Measurements from ENCODE around the gene OR52N4. TPM values are rescaled to one million over a fixed set of nuclear protein-coding genes. Genes with fewer than 3 reads are reported as not detected.
"Not testable (repeated sequence)": the region's sequence is repeated elsewhere in the genome, so short reads cannot be mapped to it uniquely, and the experiment has no call there.

Gene OR52N4
- total RNA-seq: under 1 TPM; 0.78 to 0.87 TPM
- polyA plus RNA-seq: 1 to 10 TPM in 1 of 2 donors, not detected in 1; 1.2 TPM
- long read RNA-seq, donor 1: 0 reads
- long read RNA-seq, donor 2: 0 reads

DNA sequence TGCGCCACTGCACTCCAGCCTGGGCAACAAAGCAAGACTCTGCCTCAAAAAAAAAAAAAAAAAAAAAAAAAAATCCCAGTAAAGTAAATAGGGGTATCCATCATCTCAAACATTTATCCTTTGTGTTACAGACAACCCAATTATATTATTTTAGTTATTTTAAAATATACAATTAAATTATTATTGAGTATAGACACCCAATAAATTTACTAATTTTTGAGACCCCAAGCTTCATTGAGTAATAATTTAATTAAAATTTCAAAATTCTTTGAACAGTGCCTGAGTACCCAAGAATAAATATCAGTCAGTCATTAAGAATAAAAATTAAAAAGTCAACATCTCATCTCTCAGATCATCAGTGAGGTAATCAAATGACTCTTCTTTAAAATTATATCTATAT is at the start of gene OR52N4:
OR52N4 (plus strand) TSS at position 301 of the 400 bp plus-strand sequence. CDS start 498 bp downstream, outside the sequence.
- intact Hi-C loops (cut with DNase I): no loop called here
- H3K4me1 ChIP-seq (ENCODE audit: control insufficient read depth in 1 of 2, insufficient read depth in 2 of 2, low read length in 2 of 2): no peaks in the 10 kb centered on the region
- no peaks in the 10 kb centered on the region for H3K27me3 ChIP-seq (ENCODE audit: control insufficient read depth in 1 of 2, insufficient read depth in 2 of 2, low read length in 1 of 2)
- no peak within 1 kb of the TSS for H3K27ac ChIP-seq (ENCODE audit: low read depth in 1 of 2, low read length in 2 of 2)
- H3K4me3 ChIP-seq (ENCODE audit: low read length in 2 of 2): no peak within 1 kb of the TSS
- ATAC-seq (ENCODE audit: low FRiP score) (no peak), DNase-seq (no peak)
- 93% methylated on average over 1 of the region's 1 CpG for WGBS, 2 donors
- no peaks in the 10 kb centered on the region for H3K36me3 ChIP-seq (ENCODE audit: control insufficient read depth in 1 of 2, insufficient read depth in 2 of 2, low read length in 1 of 2)
- no peaks in the 10 kb centered on the region for H3K9me3 ChIP-seq (ENCODE audit: control insufficient read depth, low read length)

DNA sequence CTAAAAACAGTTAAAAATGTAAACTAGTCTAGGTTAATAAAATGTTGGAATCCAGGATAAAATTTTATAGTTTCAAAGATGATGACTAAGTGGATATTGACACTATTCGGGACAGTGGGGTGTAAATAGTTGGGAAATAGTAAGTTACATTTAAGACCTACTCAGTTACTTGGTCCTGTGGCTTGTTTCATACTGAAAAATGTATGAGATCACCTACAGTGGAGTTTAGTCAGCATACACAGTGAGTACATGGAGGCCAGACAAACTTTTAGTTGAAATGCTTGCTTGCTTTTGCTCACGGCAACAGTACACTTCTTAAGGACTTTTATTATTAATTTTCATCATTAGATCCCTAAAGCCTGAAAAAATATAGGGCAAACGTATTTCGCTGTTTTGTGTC is 48.4 kb upstream of the OR52N4 start:
- ATAC-seq (ENCODE audit: low FRiP score) (no peak), DNase-seq (no peak)
- WGBS, 2 donors: 94 to 95% methylated on average over 4 of the region's 4 CpGs
- Histone ChIP-seq H3K4me3 (ENCODE audit: low read length in 2 of 2) (no peak overlapping the region), H3K27ac (ENCODE audit: low read depth in 1 of 2, low read length in 2 of 2) (no peak overlapping the region), H3K9me3 (ENCODE audit: control insufficient read depth, low read length) (no peaks in the 10 kb centered on the region), H3K4me1 (ENCODE audit: control insufficient read depth in 1 of 2, insufficient read depth in 2 of 2, low read length in 2 of 2) (no peaks in the 10 kb centered on the region), H3K36me3 (ENCODE audit: control insufficient read depth in 1 of 2, insufficient read depth in 2 of 2, low read length in 1 of 2) (peaks cover 2% of the 10 kb centered on the region in 2 donors), H3K27me3 (ENCODE audit: control insufficient read depth in 1 of 2, insufficient read depth in 2 of 2, low read length in 1 of 2) (no peaks in the 10 kb centered on the region)
- intact Hi-C loops (cut with DNase I): no loop called here

DNA sequence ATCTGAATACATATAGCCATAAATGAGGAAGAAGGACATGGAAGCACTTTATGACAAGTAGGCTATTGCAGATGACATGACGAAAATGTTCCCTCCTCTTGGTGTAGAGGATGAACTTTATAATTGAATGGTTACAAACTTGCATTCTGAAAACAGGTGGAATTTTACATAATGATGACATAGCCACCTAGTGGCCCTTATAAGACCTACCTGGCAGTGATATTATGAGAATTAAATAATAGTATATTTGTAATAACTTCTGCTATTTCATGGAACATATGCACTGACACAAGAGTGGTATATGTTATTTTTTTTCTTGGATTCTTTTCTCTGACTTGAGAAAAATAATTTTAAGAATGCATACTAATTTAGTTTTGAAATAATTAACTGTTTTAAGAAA is 41.5 kb upstream of the OR52N4 start:
- no peak overlapping the region for H3K27ac ChIP-seq (ENCODE audit: low read depth in 1 of 2, low read length in 2 of 2)
- no peaks in the 10 kb centered on the region for H3K4me1 ChIP-seq (ENCODE audit: control insufficient read depth in 1 of 2, insufficient read depth in 2 of 2, low read length in 2 of 2)
- DNase-seq (no peak), ATAC-seq (ENCODE audit: low FRiP score) (no peak)
- no peaks in the 10 kb centered on the region for H3K9me3 ChIP-seq (ENCODE audit: control insufficient read depth, low read length)
- H3K4me3 ChIP-seq (ENCODE audit: low read length in 2 of 2): no peak overlapping the region
- peaks cover 2% of the 10 kb centered on the region in 2 donors for H3K36me3 ChIP-seq (ENCODE audit: control insufficient read depth in 1 of 2, insufficient read depth in 2 of 2, low read length in 1 of 2)
- H3K27me3 ChIP-seq (ENCODE audit: control insufficient read depth in 1 of 2, insufficient read depth in 2 of 2, low read length in 1 of 2): no peaks in the 10 kb centered on the region
- WGBS, 2 donors: 81 to 83% methylated on average over 1 of the region's 1 CpG
- intact Hi-C loops (cut with DNase I): no loop called here

DNA sequence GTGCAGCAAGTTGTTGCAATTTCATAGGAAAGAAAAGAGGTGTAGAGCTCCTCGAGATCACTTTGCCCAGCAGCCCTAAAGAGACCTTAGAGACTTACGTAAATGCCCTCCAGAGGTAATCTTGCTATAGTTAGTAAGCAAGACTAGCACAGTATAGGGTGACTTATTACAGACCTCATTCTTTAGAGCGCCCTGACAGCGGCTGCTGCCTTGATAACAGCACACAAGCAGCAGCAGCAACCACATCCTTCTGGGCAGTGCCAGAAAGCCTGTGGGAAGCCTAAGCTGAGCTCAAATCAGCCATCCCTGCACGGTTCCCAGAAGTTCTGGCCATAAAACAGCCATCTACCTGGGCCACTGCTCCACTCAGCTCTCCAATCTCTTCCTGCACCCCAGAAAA is 40.3 kb upstream of the OR52N4 start:
- DNase-seq (no peak), ATAC-seq (ENCODE audit: low FRiP score) (no peak)
- intact Hi-C loops (cut with DNase I): no loop called here
- H3K27ac ChIP-seq (ENCODE audit: low read depth in 1 of 2, low read length in 2 of 2): no peak overlapping the region
- no peaks in the 10 kb centered on the region for H3K9me3 ChIP-seq (ENCODE audit: control insufficient read depth, low read length)
- WGBS, 2 donors: 46 to 52% methylated on average over 5 of the region's 5 CpGs
- H3K4me3 ChIP-seq (ENCODE audit: low read length in 2 of 2): no peak overlapping the region
- no peaks in the 10 kb centered on the region for H3K36me3 ChIP-seq (ENCODE audit: control insufficient read depth in 1 of 2, insufficient read depth in 2 of 2, low read length in 1 of 2)
- no peaks in the 10 kb centered on the region for H3K4me1 ChIP-seq (ENCODE audit: control insufficient read depth in 1 of 2, insufficient read depth in 2 of 2, low read length in 2 of 2)
- H3K27me3 ChIP-seq (ENCODE audit: control insufficient read depth in 1 of 2, insufficient read depth in 2 of 2, low read length in 1 of 2): no peaks in the 10 kb centered on the region

DNA sequence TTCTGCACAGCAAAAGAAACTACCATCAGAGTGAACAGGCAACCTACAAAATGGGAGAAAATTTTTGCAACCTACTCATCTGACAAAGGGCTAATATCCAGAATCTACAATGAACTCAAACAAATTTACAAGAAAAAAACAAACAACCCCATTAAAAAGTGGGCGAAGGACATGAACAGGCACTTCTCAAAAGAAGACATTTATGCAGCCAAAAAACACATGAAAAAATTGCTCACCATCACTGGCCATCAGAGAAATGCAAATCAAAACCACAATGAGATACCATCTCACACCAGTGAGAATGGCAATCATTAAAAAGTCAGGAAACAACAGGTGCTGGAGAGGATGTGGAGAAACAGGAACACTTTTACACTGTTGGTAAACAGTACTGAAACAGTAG is 37.5 kb upstream of the OR52N4 start:
- 100% methylated on average over 1 of the region's 1 CpG for WGBS, 2 donors
- intact Hi-C loops (cut with DNase I); ATAC-seq (ENCODE audit: low FRiP score): not testable (repeated sequence)

DNA sequence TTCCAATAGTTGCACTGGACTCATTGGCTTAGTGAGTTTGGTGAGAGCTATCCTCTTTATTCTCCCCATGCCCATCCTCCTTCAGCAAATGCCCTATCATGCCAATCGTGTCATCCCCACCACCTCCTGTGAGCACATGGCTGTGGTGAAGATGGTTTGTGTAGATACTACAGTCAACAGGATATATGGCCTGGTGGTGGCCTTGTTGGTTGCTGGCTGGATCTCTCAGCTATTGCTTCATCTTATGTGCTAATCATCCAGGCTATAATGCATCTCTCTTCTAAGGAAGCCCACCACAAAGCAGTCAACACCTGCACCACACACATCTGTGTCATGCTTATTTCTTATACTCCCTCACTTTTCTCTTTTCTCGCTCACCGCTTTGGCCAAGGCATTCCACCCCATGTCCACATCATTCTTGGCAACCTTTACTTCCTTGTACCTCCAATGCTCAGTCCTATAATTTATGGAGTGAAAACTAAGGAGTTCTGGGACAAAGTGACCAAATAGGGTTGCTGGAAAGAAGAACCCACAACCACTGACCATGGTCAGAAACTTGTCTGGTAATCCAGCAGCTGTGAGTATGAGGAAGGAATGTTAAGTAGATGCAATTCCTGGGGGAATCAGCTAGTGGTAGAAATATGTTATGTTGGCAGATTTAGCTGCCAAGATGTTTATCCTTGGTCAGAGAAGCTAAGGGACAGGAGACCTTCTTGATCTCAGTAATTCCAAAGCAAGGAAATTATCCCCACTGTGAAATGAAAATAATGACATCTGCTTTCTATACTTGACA is 34.1 kb upstream of the OR52N4 start:
- 90 to 97% methylated on average over 3 of the region's 3 CpGs for WGBS, 2 donors
- Histone ChIP-seq H3K36me3 (ENCODE audit: control insufficient read depth in 1 of 2, insufficient read depth in 2 of 2, low read length in 1 of 2) (no peaks in the 10 kb centered on the region), H3K4me1 (ENCODE audit: control insufficient read depth in 1 of 2, insufficient read depth in 2 of 2, low read length in 2 of 2) (no peaks in the 10 kb centered on the region), H3K9me3 (ENCODE audit: control insufficient read depth, low read length) (peaks cover 4% of the 10 kb centered on the region), H3K27ac (ENCODE audit: low read depth in 1 of 2, low read length in 2 of 2) (no peak overlapping the region), H3K27me3 (ENCODE audit: control insufficient read depth in 1 of 2, insufficient read depth in 2 of 2, low read length in 1 of 2) (no peaks in the 10 kb centered on the region), H3K4me3 (ENCODE audit: low read length in 2 of 2) (no peak overlapping the region)
- DNase-seq (no peak), ATAC-seq (ENCODE audit: low FRiP score) (no peak)
- intact Hi-C loops (cut with DNase I): no loop called here

More for the DNA sequence above, 37.5 kb upstream of the OR52N4 start:
- not testable (repeated sequence) for DNase-seq; H3K4me3 ChIP-seq (ENCODE audit: low read length in 2 of 2); H3K9me3 ChIP-seq (ENCODE audit: control insufficient read depth, low read length); H3K36me3 ChIP-seq (ENCODE audit: control insufficient read depth in 1 of 2, insufficient read depth in 2 of 2, low read length in 1 of 2); H3K27ac ChIP-seq (ENCODE audit: low read depth in 1 of 2, low read length in 2 of 2); H3K27me3 ChIP-seq (ENCODE audit: control insufficient read depth in 1 of 2, insufficient read depth in 2 of 2, low read length in 1 of 2); H3K4me1 ChIP-seq (ENCODE audit: control insufficient read depth in 1 of 2, insufficient read depth in 2 of 2, low read length in 2 of 2)

DNA sequence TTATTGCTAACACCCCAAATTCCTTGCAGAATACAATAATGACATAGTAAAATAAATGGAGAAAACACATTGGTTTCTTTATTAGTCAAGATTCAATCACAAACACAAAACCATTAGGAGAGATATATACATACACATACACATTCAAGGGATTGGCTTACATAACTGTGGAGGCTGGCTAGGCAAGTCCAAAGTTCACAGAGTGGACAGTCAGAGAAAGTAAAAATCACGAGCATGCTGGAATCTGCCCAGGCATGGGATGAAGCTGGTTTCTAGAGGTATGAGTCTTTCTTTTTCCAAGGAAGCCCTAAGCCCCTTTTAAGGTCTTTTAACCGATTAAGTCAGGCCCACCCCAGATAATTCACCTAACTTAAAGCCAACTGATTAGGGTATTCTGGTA is 31.4 kb upstream of the OR52N4 start:
- H3K4me1 ChIP-seq (ENCODE audit: control insufficient read depth in 1 of 2, insufficient read depth in 2 of 2, low read length in 2 of 2): no peaks in the 10 kb centered on the region

DNA sequence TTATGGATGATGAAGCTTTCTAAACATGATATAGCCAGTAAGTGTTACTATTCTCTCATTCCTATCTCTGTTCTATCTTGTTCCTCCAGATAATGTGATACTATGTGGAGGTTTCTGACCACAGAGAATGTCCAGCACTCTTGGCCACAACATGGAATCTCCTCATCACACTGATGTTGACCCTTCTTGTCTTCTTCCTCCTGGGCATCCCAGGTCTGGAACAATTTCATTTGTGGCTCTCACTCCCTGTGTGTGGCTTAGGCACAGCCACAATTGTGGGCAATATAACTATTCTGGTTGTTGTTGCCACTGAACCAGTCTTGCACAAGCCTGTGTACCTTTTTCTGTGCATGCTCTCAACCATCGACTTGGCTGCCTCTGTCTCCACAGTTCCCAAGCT is 27.7 kb upstream of the OR52N4 start:
- Histone ChIP-seq H3K9me3 (ENCODE audit: control insufficient read depth, low read length) (no peaks in the 10 kb centered on the region), H3K4me1 (ENCODE audit: control insufficient read depth in 1 of 2, insufficient read depth in 2 of 2, low read length in 2 of 2) (no peaks in the 10 kb centered on the region), H3K4me3 (ENCODE audit: low read length in 2 of 2) (no peak overlapping the region), H3K27ac (ENCODE audit: low read depth in 1 of 2, low read length in 2 of 2) (no peak overlapping the region), H3K27me3 (ENCODE audit: control insufficient read depth in 1 of 2, insufficient read depth in 2 of 2, low read length in 1 of 2) (no peaks in the 10 kb centered on the region), H3K36me3 (ENCODE audit: control insufficient read depth in 1 of 2, insufficient read depth in 2 of 2, low read length in 1 of 2) (no peaks in the 10 kb centered on the region)
- 90 to 100% methylated on average over 1 of the region's 1 CpG for WGBS, 2 donors
- intact Hi-C loops (cut with DNase I): no loop called here
- DNase-seq: no peak
- no peak for ATAC-seq (ENCODE audit: low FRiP score)

More for the DNA sequence above, 31.4 kb upstream of the OR52N4 start:
- no peaks in the 10 kb centered on the region for H3K27me3 ChIP-seq (ENCODE audit: control insufficient read depth in 1 of 2, insufficient read depth in 2 of 2, low read length in 1 of 2)
- no peak overlapping the region for H3K27ac ChIP-seq (ENCODE audit: low read depth in 1 of 2, low read length in 2 of 2)
- DNase-seq (no peak), ATAC-seq (ENCODE audit: low FRiP score) (no peak)
- H3K9me3 ChIP-seq (ENCODE audit: control insufficient read depth, low read length): peaks cover 4% of the 10 kb centered on the region
- no peaks in the 10 kb centered on the region for H3K36me3 ChIP-seq (ENCODE audit: control insufficient read depth in 1 of 2, insufficient read depth in 2 of 2, low read length in 1 of 2)
- 64 to 71% methylated on average over 2 of the region's 2 CpGs for WGBS, 2 donors
- no peak overlapping the region for H3K4me3 ChIP-seq (ENCODE audit: low read length in 2 of 2)
- intact Hi-C loops (cut with DNase I): no loop called here

DNA sequence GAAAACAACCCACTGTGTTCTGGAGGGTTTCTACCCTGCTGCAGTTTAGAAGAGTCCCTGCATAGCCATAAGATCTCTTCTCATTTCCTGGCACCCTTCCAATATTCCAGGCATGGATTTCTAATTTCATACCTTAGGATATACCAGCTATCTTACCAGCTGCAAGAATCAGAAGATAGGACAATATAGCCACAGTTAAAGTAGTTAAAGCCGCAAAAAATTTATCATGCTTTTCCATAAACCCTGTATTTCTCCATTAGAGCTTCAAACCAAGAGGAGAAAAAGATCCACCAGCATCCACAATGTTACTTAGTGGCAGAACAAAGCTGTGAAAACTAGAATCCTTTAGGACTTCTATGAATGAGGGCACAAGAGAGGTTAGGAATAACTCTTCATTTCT is 26.4 kb upstream of the OR52N4 start:
- 94 to 100% methylated on average over 1 of the region's 1 CpG for WGBS, 2 donors
- Histone ChIP-seq H3K4me3 (ENCODE audit: low read length in 2 of 2) (no peak overlapping the region), H3K4me1 (ENCODE audit: control insufficient read depth in 1 of 2, insufficient read depth in 2 of 2, low read length in 2 of 2) (no peaks in the 10 kb centered on the region), H3K36me3 (ENCODE audit: control insufficient read depth in 1 of 2, insufficient read depth in 2 of 2, low read length in 1 of 2) (no peaks in the 10 kb centered on the region), H3K27ac (ENCODE audit: low read depth in 1 of 2, low read length in 2 of 2) (no peak overlapping the region), H3K27me3 (ENCODE audit: control insufficient read depth in 1 of 2, insufficient read depth in 2 of 2, low read length in 1 of 2) (no peaks in the 10 kb centered on the region), H3K9me3 (ENCODE audit: control insufficient read depth, low read length) (no peaks in the 10 kb centered on the region)
- DNase-seq (no peak), ATAC-seq (ENCODE audit: low FRiP score) (no peak)
- intact Hi-C loops (cut with DNase I): no loop called here

Measured in aorta (tissue), 5 donors.